Nephron progenitor cell (in vitro differentiated cells): ENCODE results near the gene P4HA2.

Experiments used
- DNase-seq: peaks from one replicate; pipeline ENCODE4 v3.0.0; 2021
- H3K27ac Mint-ChIP-seq: 2 replicates; pipeline ENCODE4 v1.8.0; 2021; ENCODE audit warnings: mild to moderate bottlenecking, moderate library complexity, mixed read lengths
- H3K27me3 Mint-ChIP-seq: 2 replicates; pipeline ENCODE4 v1.8.0; 2021; ENCODE audit warnings: mild to moderate bottlenecking, low read depth, mixed read lengths; ENCODE audit not compliant: poor library complexity
- H3K36me3 Mint-ChIP-seq: 2 replicates; pipeline ENCODE4 v1.8.0; 2021; ENCODE audit warnings: low read depth, mixed read lengths
- H3K4me1 Mint-ChIP-seq: 2 replicates; pipeline ENCODE4 v1.8.0; 2021; ENCODE audit warnings: mixed read lengths
- H3K4me3 Mint-ChIP-seq: 2 replicates; pipeline ENCODE4 v1.8.0; 2021; ENCODE audit warnings: mild to moderate bottlenecking, moderate library complexity, mixed read lengths
- H3K9me3 Mint-ChIP-seq: 2 replicates; pipeline ENCODE4 v1.8.0; 2021; ENCODE audit warnings: mild to moderate bottlenecking, moderate library complexity, mixed read lengths
- CTCF ChIP-seq: fragments of 200-600 bp; sonication (generic); IDR thresholded peaks from 2 replicates; pipeline ENCODE4 v1.5.0; 2021; ENCODE audit warnings: antibody characterized with exemption

Gene P4HA2

GRCh38 chr5:132268769-132269551, 41.3 kb upstream of the P4HA2 start:
- H3K36me3 Mint-ChIP-seq = peaks cover 31% of the 10 kb centered on the region
- no peak overlapping the region for H3K4me3 Mint-ChIP-seq
- H3K27ac Mint-ChIP-seq = peak overlapping the region; percentile 75
- no peak for TF ChIP-seq CTCF
- H3K4me1 Mint-ChIP-seq = peaks cover 73% of the 10 kb centered on the region
- peak; percentile 66 for DNase-seq
- H3K9me3 Mint-ChIP-seq = no peaks in the 10 kb centered on the region
- peaks cover 5% of the 10 kb centered on the region for H3K27me3 Mint-ChIP-seq

DNA sequence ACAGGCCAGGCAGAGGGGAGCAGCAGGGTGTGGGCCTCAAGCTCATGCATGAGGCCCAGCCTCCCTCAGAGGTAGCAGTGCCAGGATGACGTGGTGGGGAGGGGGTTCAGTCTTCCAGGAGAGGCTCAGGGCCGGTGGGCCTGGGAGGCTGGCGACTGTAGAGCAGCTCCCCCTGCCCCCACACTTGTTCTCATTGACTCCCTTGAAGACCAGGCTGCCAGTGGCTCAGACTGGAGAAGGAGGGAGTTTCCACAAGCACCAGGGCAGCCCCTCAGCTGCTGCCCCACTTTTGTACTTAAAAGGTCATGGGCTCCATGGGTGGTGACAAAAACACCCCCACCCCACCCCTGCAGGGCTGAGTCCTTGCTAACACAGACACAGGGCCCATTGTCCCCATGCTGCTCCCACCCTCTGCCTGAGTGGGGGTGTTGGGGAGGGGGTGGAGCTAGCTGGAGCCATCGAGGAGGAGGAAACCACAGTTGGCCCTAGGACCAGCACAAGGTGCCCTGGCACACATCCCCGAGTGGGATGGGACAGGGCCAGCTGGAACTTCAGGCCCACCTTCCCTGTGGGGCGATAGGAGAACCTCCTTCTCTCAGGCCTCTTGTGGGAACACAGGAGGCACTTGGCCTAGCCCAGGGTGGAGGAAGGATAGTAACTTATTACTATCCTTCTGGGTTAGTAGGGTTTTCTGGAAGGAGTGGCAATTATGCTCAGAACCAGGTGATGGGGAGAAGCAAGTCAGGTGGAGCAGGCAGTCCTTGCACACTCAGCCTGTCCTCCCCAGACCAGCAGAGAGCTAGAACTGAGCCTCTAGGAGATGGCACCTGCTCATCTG, 40.5 kb upstream of the P4HA2 start:
- no peak overlapping the region for H3K27ac Mint-ChIP-seq

GRCh38 chr5:132267166-132267739, 39.6 kb upstream of the P4HA2 start:
- H3K4me3 Mint-ChIP-seq = no peak overlapping the region
- no peak for TF ChIP-seq CTCF
- H3K9me3 Mint-ChIP-seq = no peaks in the 10 kb centered on the region
- no peak for DNase-seq
- peaks cover 64% of the 10 kb centered on the region for H3K4me1 Mint-ChIP-seq
- no peaks in the 10 kb centered on the region for H3K27me3 Mint-ChIP-seq
- peaks cover 23% of the 10 kb centered on the region for H3K36me3 Mint-ChIP-seq
- no peak overlapping the region for H3K27ac Mint-ChIP-seq

More for the DNA sequence above, 40.5 kb upstream of the P4HA2 start:
- Mint-ChIP-seq H3K9me3 (no peaks in the 10 kb centered on the region), H3K27me3 (peaks cover 5% of the 10 kb centered on the region), H3K4me3 (no peak overlapping the region), H3K4me1 (peaks cover 69% of the 10 kb centered on the region), H3K36me3 (peaks cover 31% of the 10 kb centered on the region)
- TF ChIP-seq CTCF = no peak
- DNase-seq = no peak

DNA sequence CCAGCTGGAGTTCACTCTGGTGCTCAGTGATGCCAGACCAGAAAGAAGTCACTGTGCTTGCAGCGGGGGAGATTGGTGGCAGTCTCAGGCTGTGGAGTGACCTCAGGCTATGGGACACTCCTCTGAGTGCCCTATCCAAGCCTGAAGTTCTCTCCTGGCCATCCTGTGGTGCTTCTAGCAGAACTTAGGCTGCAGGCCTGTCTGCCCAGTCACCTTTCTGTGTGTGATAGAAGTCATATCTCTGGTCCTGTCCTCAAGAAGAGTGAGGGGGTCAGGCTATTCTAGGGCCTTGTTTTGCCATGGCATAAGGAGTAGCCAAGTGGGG, 39.1 kb upstream of the P4HA2 start:
- no peaks in the 10 kb centered on the region for H3K9me3 Mint-ChIP-seq
- no peak for DNase-seq
- no peak overlapping the region for H3K4me3 Mint-ChIP-seq
- H3K36me3 Mint-ChIP-seq = peaks cover 24% of the 10 kb centered on the region
- H3K27me3 Mint-ChIP-seq = no peaks in the 10 kb centered on the region
- H3K4me1 Mint-ChIP-seq = peaks cover 69% of the 10 kb centered on the region
- TF ChIP-seq CTCF = no peak
- H3K27ac Mint-ChIP-seq = no peak overlapping the region

DNA sequence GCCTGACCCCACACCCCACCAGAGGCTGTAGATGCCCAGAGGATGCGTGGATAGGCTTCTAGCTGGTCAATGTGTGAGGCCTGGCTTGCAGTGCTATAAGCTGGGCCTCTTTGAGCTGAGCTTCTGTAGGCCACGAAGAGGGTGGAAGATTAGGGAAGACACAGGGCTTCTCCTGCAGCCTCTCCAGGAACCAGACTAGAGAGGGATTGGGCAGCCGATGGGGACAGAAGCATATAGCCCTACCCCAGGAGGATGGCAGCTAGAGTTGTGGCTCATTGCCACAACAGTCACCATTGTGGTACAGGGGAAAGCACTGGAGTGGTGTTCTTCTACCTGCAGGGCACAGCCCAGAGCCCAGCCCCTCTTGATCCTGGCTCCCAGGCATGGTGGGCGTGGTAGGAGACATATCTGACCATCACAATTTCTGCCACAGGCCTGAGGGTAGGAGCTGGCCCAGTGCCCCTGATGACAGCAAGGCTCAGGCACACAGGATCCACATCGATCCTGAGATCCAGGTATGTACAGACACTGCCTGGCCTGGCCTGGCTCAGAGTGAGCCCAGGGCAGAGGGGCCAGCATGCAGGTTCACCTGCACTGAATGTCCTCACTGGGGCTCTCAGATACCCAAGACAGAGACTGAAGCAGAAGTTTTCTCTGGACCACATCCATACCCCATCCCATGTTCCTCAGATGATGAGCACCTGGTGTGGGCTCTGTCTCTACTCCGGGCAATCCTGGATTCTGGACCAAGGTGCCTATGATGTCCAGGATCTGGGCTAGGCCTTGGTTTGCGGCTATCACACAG, 38.6 kb upstream of the P4HA2 start:
- Mint-ChIP-seq H3K36me3 (peaks cover 26% of the 10 kb centered on the region), H3K27ac (peak overlapping the region; percentile 99), H3K4me1 (peaks cover 73% of the 10 kb centered on the region), H3K4me3 (no peak overlapping the region), H3K9me3 (no peaks in the 10 kb centered on the region), H3K27me3 (no peaks in the 10 kb centered on the region)
- no peak for DNase-seq
- TF ChIP-seq CTCF = no peak
